GM19397 (cell line): ENCODE results near the gene OR13C2.
"Not testable (repeated sequence)": the region's sequence is repeated elsewhere in the genome, so short reads cannot be mapped to it uniquely, and the experiment has no call there.

Experiments used
- ATAC-seq: cut with Tn5 transposase; IDR thresholded peaks from one replicate; pipeline ENCODE4 v1.9.1; 2021; ENCODE audit warnings: mild to moderate bottlenecking, moderate library complexity; ENCODE audit not compliant: unreplicated experiment

The OR13C2 gene

GRCh38 chr9:104605527-104605926 lies at the start of gene OR13C2:
Gene OR13C2 (minus strand): TSS chr9:104605627. CDS start chr9:104605627, 0 bp downstream.
- ATAC-seq, result not testable (repeated sequence)

- no peak for ATAC-seq
Measured at GRCh38 chr9:104635456-104635855, 30.0 kb upstream of the OR13C2 start.

GRCh38 chr9:104633976-104634520 lies 28.6 kb upstream of the OR13C2 start:
- no peak for ATAC-seq

GRCh38 chr9:104625964-104626363 lies 20.5 kb upstream of the OR13C2 start:
- not testable (repeated sequence) for ATAC-seq

- no peak for ATAC-seq
Measured at GRCh38 chr9:104618104-104618503, 12.7 kb upstream of the OR13C2 start, which contains the start of gene OR13C9. Gene OR13C9 (minus strand): TSS chr9:104618204. CDS start chr9:104618204, 0 bp downstream.

GRCh38 chr9:104617418-104617817 lies 12.0 kb upstream of the OR13C2 start:
- no peak for ATAC-seq

GRCh38 chr9:104611213-104611612 lies 5.8 kb upstream of the OR13C2 start:
- ATAC-seq, result no peak

- ATAC-seq, result no peak
Measured at GRCh38 chr9:104608336-104608735, 2.9 kb upstream of the OR13C2 start.

- no peak for ATAC-seq
Measured at GRCh38 chr9:104606152-104606551, 725 bp upstream of the OR13C2 start.

- ATAC-seq, result no peak
Measured at GRCh38 chr9:104604801-104605200, 626 bp downstream of the OR13C2 start.

- not testable (repeated sequence) for ATAC-seq
Measured at GRCh38 chr9:104599313-104599712, 6.1 kb downstream of the OR13C2 start, which contains the start of gene OR13C5. Gene OR13C5 (minus strand): TSS chr9:104599413. CDS start chr9:104599413, 0 bp downstream.

GRCh38 chr9:104598749-104599148 lies 6.7 kb downstream of the OR13C2 start:
- not testable (repeated sequence) for ATAC-seq

- ATAC-seq, result no peak
Measured at GRCh38 chr9:104589626-104590025, 15.8 kb downstream of the OR13C2 start.

GRCh38 chr9:104586496-104587180 lies 18.8 kb downstream of the OR13C2 start:
- no peak for ATAC-seq

- no peak for ATAC-seq
Measured at GRCh38 chr9:104580562-104580961, 24.9 kb downstream of the OR13C2 start.

GRCh38 chr9:104577263-104577662 lies 28.2 kb downstream of the OR13C2 start:
- no peak for ATAC-seq

- no peak for ATAC-seq
Measured at GRCh38 chr9:104575456-104575855, 30.0 kb downstream of the OR13C2 start.

- ATAC-seq, result no peak
Measured at GRCh38 chr9:104572612-104573011, 32.8 kb downstream of the OR13C2 start.

- no peak for ATAC-seq
Measured at GRCh38 chr9:104568868-104569267, 36.6 kb downstream of the OR13C2 start, which contains the start of gene OR13C8. Gene OR13C8 (plus strand): TSS chr9:104569168. CDS start chr9:104569168, 0 bp downstream.

- ATAC-seq, result no peak
Measured at GRCh38 chr9:104564358-104564757, 41.1 kb downstream of the OR13C2 start.

- ATAC-seq, result no peak
Measured at GRCh38 chr9:104556830-104557634, 48.4 kb downstream of the OR13C2 start.
